SK-MEL-5 (cell line): ENCODE measurements around the gene NIBAN1. TPM values are rescaled to one million over a fixed set of nuclear protein-coding genes. Genes with fewer than 3 reads are reported as not detected.
"Not testable (repeated sequence)": the region's sequence is repeated elsewhere in the genome, so short reads cannot be mapped to it uniquely, and the experiment has no call there.

Source experiments
- DNase-seq: peaks from one replicate; pipeline ENCODE4 v3.0.0-alpha.2; 2016; ENCODE audit warnings: low read depth, low spot score
- in situ Hi-C: cut with HindIII; loops from 2 replicates; pipeline ENCODE4 v1.10.0; 2016; ENCODE audit warnings: low sequenced_read_pairs, high pct_unique_total_duplicates, low pct_unique_long_range_greater_than_20kb
- total RNA-seq: library from RNA; depleted of rRNA; stranded (reverse); fragments of >200 nt; shearing (Covaris generic); gene quantifications from 2 replicates; pipeline ENCODE4 v1.2.3, GENCODE V29; 2014

Gene NIBAN1
- total RNA-seq, 1 experiment from 2014 or later = 14.4 TPM

GRCh38 chr1:184982002-184982954, 8.0 kb upstream of the NIBAN1 start:
- in situ Hi-C loops = no loop called here

GRCh38 chr1:184980726-184981125, 6.4 kb upstream of the NIBAN1 start:
- in situ Hi-C loops = no loop called here
- DNase-seq = no peak

More at GRCh38 chr1:184982002-184982954, 8.0 kb upstream of the NIBAN1 start:
- peak; percentile 85 for DNase-seq

- in situ Hi-C loops = no loop called here
- DNase-seq = no peak
These were observed 1.0 kb upstream of the NIBAN1 start for GRCh38 chr1:184975208-184975870.

GRCh38 chr1:184974837-184975115, 468 bp upstream of the NIBAN1 start:
- no peak for DNase-seq
- in situ Hi-C loops = no loop called here

- in situ Hi-C loops = no loop called here
These were observed 844 bp downstream of the NIBAN1 start for GRCh38 chr1:184973272-184974055.

GRCh38 chr1:184972315-184973055, 1.8 kb downstream of the NIBAN1 start:
- DNase-seq = peak; percentile 50
- in situ Hi-C loops = no loop called here

More at GRCh38 chr1:184973272-184974055, 844 bp downstream of the NIBAN1 start:
- DNase-seq = peak; percentile 32

GRCh38 chr1:184971522-184972265, 2.6 kb downstream of the NIBAN1 start:
- DNase-seq = no peak
- in situ Hi-C loops = no loop called here

- in situ Hi-C loops = no loop called here
- DNase-seq = no peak
These were observed 3.6 kb downstream of the NIBAN1 start for GRCh38 chr1:184970691-184971161.

- DNase-seq = no peak
- in situ Hi-C loops = no loop called here
These were observed 7.3 kb downstream of the NIBAN1 start for GRCh38 chr1:184966989-184967388.

GRCh38 chr1:184965944-184966860, 8.1 kb downstream of the NIBAN1 start:
- in situ Hi-C loops = no loop called here
- no peak for DNase-seq

GRCh38 chr1:184965439-184965838, 8.9 kb downstream of the NIBAN1 start:
- in situ Hi-C loops = no loop called here
- no peak for DNase-seq

- in situ Hi-C loops = no loop called here
- peak; percentile 50 for DNase-seq
These were observed 14.7 kb downstream of the NIBAN1 start for GRCh38 chr1:184959626-184960025.

GRCh38 chr1:184958554-184959353, 15.6 kb downstream of the NIBAN1 start:
- DNase-seq = no peak
- in situ Hi-C loops = no loop called here

GRCh38 chr1:184957901-184958300, 16.4 kb downstream of the NIBAN1 start:
- in situ Hi-C loops, DNase-seq: not testable (repeated sequence)

- in situ Hi-C loops = no loop called here
- DNase-seq = no peak
These were observed 17.2 kb downstream of the NIBAN1 start for GRCh38 chr1:184956999-184957700.
